ENCODE measurements around the gene CENPC.

DNA sequence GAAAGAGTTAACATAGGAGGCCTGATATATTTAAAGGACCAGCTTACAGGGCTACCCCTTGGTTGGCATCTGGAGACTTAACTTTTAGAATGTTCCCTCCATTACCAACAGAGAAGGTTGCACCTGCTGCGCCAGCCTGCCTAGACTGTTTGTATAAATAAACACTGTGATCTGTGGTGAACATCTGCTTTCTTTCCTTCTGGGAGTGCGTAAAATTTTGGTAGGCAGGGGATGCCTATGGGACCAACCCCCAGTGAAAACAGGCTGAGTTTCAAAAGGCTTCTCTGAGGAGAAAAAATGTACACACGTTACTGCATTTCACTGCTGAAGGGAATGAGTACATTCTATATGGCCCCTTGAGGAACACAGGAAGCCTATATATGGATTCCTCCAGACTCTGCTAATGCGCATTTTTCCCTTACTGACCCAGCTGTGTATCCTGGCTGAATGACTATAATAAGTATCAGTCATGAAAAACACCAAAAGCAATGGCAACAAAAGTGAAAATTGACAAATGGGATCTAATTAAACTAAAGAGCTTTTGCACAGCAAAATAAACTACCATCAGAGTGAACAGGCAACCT, 13.8 kb downstream of the CENPC start:
- TF ChIP-seq EZH2 (IDR thresholded peaks at IDR 0.05; ENCODE audit: borderline replicate concordance, insufficient read depth, low read depth, low read length, poor library complexity, severe bottlenecking) (no peak), CTCF (IDR thresholded peaks at IDR 0.05) (no peak)

Data from B cell (primary cell).